ENCODE data around the gene COL23A1.

Gene COL23A1

GRCh38 chr5:178630951-178631350 is 40.8 kb upstream of the COL23A1 start:
- no peak for DNase-seq
- Histone ChIP-seq H3K27ac (ENCODE audit: low read length) (no peak overlapping the region), H3K4me3 (ENCODE audit: low read length) (no peak overlapping the region), H4K20me1 (ENCODE audit: insufficient read depth, low read length) (0 out of 2 replicates have a peak, but pooled peaks cover 2% of the 10 kb centered on the region), H3K4me1 (ENCODE audit: low read length) (no peaks in the 10 kb centered on the region), H3K9me2 (replicated peaks; ENCODE audit: insufficient read depth, low read length) (no peaks in the 10 kb centered on the region), H2AFZ (ENCODE audit: low read length) (no peak overlapping the region), H3K9ac (ENCODE audit: low read length) (no peak overlapping the region), H3K36me3 (replicated peaks; ENCODE audit: insufficient read depth, low read length) (no peaks in the 10 kb centered on the region), H3K4me2 (ENCODE audit: low read depth, low read length) (no peak overlapping the region), H3K9me3 (replicated peaks; ENCODE audit: insufficient read depth, low read length) (no peaks in the 10 kb centered on the region), H3K79me2 (ENCODE audit: low read length) (peaks cover 9% of the 10 kb centered on the region), H3F3A (ENCODE audit: insufficient read depth, low read length) (peaks cover 3% of the 10 kb centered on the region; the same call in 1 of the 2 replicates), H3K27me3 (replicated peaks; ENCODE audit: insufficient read depth, low read length) (peaks cover 9% of the 10 kb centered on the region; the same call in 1 of the 2 replicates)
- TF ChIP-seq EZH2 (optimal IDR thresholded peaks at IDR 0.05; ENCODE audit: low read depth, low read length): no peak
- no peak for TF ChIP-seq CTCF (IDR thresholded peaks at IDR 0.05; ENCODE audit: low read length)
- no peak for TF ChIP-seq EZH2phosphoT487 (IDR thresholded peaks at IDR 0.05; ENCODE audit: low read length)

DNA sequence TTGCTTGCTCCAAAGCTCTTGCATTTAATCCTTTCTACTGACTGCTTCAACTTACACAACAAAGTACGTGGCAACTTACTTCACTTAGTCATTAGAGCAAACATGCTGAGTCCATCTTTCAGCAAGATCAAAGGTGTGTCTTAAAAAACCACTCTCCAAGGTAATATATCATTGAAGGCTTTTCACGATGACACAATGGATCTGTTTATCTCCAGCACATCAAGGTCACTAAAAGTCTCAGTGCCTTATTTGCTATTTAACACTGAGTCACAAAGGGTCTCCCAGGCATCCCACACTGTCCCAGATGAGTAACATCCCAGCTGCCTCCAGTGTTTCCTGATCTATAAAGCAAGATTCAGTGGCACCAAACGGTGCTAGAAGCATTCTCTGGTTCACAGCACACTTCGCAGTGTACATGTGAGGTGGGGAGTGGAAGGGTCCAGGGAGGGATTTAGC is 40.3 kb upstream of the COL23A1 start:
- H3K9me2 ChIP-seq (replicated peaks; ENCODE audit: insufficient read depth, low read length): no peaks in the 10 kb centered on the region
- TF ChIP-seq EZH2phosphoT487 (IDR thresholded peaks at IDR 0.05; ENCODE audit: low read length) (no peak), CTCF (IDR thresholded peaks at IDR 0.05; ENCODE audit: low read length) (no peak), EZH2 (optimal IDR thresholded peaks at IDR 0.05; ENCODE audit: low read depth, low read length) (no peak)
- peaks cover 5% of the 10 kb centered on the region; the same call in 1 of the 2 replicates for H3F3A ChIP-seq (ENCODE audit: insufficient read depth, low read length)
- peaks cover 14% of the 10 kb centered on the region for H3K79me2 ChIP-seq (ENCODE audit: low read length)
- H4K20me1 ChIP-seq (ENCODE audit: insufficient read depth, low read length): 0 out of 2 replicates have a peak, but pooled peaks cover 4% of the 10 kb centered on the region
- no peak overlapping the region for H3K4me2 ChIP-seq (ENCODE audit: low read depth, low read length)
- H3K4me1 ChIP-seq (ENCODE audit: low read length): no peaks in the 10 kb centered on the region
- H2AFZ ChIP-seq (ENCODE audit: low read length): no peak overlapping the region
- H3K27me3 ChIP-seq (replicated peaks; ENCODE audit: insufficient read depth, low read length): peaks cover 9% of the 10 kb centered on the region; the same call in 1 of the 2 replicates
- H3K9me3 ChIP-seq (replicated peaks; ENCODE audit: insufficient read depth, low read length): no peaks in the 10 kb centered on the region
- no peak overlapping the region for H3K9ac ChIP-seq (ENCODE audit: low read length)
- no peak for DNase-seq
- no peak overlapping the region for H3K4me3 ChIP-seq (ENCODE audit: low read length)
- no peaks in the 10 kb centered on the region for H3K36me3 ChIP-seq (replicated peaks; ENCODE audit: insufficient read depth, low read length)
- H3K27ac ChIP-seq (ENCODE audit: low read length): no peak overlapping the region

GRCh38 chr5:178627259-178627598 is 37.0 kb upstream of the COL23A1 start:
- TF ChIP-seq EZH2phosphoT487 (IDR thresholded peaks at IDR 0.05; ENCODE audit: low read length) (no peak), CTCF (IDR thresholded peaks at IDR 0.05; ENCODE audit: low read length) (no peak), EZH2 (optimal IDR thresholded peaks at IDR 0.05; ENCODE audit: low read depth, low read length) (no peak)
- H3K79me2 ChIP-seq (ENCODE audit: low read length): peaks cover 45% of the 10 kb centered on the region
- no peak overlapping the region; the same call in 1 of the 2 replicates for H3K9ac ChIP-seq (ENCODE audit: low read length)
- 0 out of 2 replicates have a peak, but pooled peaks cover 14% of the 10 kb centered on the region for H4K20me1 ChIP-seq (ENCODE audit: insufficient read depth, low read length)
- H3K4me1 ChIP-seq (ENCODE audit: low read length): peaks cover 9% of the 10 kb centered on the region; the same call in 1 of the 2 replicates
- DNase-seq: no peak
- no peaks in the 10 kb centered on the region for H3K9me2 ChIP-seq (replicated peaks; ENCODE audit: insufficient read depth, low read length)
- H3K4me2 ChIP-seq (ENCODE audit: low read depth, low read length): peak overlapping the region; percentile 64
- H3K27me3 ChIP-seq (replicated peaks; ENCODE audit: insufficient read depth, low read length): no peaks in the 10 kb centered on the region; the same call in 1 of the 2 replicates
- peaks cover 5% of the 10 kb centered on the region; the same call in 1 of the 2 replicates for H3F3A ChIP-seq (ENCODE audit: insufficient read depth, low read length)
- H3K36me3 ChIP-seq (replicated peaks; ENCODE audit: insufficient read depth, low read length): peaks cover under 1% of the 10 kb centered on the region; the same call in 1 of the 2 replicates
- peak overlapping the region; percentile 60 for H3K4me3 ChIP-seq (ENCODE audit: low read length)
- H3K9me3 ChIP-seq (replicated peaks; ENCODE audit: insufficient read depth, low read length): no peaks in the 10 kb centered on the region
- H2AFZ ChIP-seq (ENCODE audit: low read length): peak overlapping the region; percentile 98
- no peak overlapping the region for H3K27ac ChIP-seq (ENCODE audit: low read length)

All from MM.1S (cell line).